HT-29 (cell line): ENCODE measurements around the gene RREB1. TPM values are rescaled to one million over a fixed set of nuclear protein-coding genes. Genes with fewer than 3 reads are reported as not detected.

Experiments
- DNase-seq: peaks from one replicate; pipeline ENCODE4 v3.0.0-alpha.2; 2015; ENCODE audit warnings: low spot score
- total RNA-seq: library from RNA; depleted of rRNA; stranded (reverse); fragments of >200 nt; shearing (Covaris generic); gene quantifications from 2 replicates; pipeline ENCODE4 v1.2.3, GENCODE V29; 2014

RREB1 gene
- total RNA-seq, 1 experiment from 2014 or later = 23.9 TPM

DNA sequence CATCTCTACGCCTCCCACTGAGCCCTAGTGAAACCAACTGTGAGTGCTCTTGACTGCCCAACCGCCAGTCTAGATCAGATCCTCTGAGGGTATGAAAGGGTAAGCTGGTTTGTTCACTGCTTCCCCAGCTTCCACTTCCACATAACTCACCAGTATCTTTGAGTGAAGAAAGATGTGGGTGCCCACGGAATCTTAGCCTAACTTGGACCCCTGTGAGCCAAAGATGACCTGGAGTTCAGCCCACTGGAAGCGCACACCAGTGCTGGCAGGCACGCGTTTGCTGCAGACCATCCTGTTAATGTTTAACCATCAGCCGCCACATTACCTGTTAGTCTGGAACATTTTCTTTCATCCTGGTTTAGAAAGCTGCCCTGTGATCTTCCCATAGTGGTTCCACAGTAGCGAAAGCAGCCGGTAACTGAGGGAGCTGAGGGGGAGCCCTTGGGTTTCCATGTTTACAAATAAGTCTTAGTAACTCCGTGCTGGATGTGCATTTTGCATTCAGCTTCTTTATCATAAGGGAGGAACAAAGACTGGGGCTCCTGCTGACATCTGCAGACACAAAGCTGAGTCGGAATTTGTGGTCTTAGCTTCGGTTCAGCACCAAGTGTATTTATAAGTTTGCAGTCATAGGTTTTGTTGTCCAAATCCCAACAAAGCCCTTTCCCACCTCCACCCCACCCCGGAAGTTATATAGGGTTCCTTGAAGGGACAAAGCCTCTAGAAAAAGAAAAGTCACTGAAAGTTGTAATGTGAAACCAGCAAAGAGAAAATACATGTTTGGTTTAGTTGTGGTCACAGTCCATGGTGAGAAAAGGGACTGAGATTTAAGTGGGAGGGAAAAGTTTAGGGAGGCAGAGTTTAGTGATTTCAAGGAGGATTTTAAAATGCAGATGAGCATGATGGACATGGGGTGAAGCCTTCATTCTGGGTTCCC lies 134.2 kb downstream of the RREB1 start:
- DNase-seq = peak; percentile 79

DNA sequence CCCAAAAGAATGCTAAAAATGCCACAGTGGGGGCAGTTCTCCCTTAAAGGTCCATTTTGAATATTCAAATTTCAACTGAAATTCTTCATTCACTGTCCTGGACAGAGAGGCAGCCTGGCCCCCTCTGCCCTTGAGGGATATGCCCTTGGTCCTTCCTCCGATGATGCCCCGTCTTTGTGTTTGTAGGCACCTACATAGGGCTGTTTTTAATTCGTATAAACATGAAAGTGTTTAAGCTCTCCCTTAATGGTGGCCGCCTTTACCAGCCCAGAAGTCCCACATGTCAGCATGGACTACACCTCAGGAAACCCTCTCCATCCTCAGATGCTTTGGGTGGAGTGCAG lies 135.0 kb downstream of the RREB1 start:
- no peak for DNase-seq

DNA sequence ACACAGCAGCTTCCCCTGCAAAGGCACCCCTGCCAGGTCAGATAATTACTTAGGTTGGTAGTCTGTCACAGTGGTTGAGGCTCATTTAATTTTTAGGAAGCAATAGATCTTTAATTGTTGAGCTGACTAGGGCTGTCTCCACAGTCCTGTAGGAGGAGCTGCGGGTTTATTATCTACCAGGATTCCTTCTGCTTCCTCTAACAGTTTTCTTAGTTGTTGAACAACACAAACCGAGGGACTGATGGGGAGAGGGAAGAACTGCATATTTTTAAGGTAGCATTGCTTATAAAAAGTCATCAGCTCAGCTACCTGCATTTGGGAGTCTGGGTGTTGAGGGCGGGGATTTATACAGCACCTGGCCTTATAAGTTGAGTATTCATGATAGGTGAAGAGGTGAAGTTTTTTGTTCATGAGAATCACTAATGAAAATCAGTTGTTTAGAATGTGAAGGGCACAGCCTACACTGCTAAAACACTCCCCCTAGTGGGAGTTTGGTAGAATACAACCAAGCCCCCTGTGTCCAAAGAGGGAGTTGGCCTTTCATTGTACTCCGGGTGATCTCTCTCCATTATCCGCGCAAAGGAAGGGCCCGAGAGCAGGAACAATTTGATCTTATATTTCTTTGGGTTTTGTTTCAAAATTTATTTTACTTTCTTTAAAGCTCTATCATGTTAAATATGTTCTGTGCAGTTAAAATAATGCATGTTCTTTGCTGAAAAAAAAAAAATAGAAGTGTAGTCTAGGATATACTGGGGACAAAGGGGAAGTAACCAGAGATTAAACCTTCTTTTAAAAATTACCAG lies 135.6 kb downstream of the RREB1 start:
- DNase-seq = peak; percentile 78

DNA sequence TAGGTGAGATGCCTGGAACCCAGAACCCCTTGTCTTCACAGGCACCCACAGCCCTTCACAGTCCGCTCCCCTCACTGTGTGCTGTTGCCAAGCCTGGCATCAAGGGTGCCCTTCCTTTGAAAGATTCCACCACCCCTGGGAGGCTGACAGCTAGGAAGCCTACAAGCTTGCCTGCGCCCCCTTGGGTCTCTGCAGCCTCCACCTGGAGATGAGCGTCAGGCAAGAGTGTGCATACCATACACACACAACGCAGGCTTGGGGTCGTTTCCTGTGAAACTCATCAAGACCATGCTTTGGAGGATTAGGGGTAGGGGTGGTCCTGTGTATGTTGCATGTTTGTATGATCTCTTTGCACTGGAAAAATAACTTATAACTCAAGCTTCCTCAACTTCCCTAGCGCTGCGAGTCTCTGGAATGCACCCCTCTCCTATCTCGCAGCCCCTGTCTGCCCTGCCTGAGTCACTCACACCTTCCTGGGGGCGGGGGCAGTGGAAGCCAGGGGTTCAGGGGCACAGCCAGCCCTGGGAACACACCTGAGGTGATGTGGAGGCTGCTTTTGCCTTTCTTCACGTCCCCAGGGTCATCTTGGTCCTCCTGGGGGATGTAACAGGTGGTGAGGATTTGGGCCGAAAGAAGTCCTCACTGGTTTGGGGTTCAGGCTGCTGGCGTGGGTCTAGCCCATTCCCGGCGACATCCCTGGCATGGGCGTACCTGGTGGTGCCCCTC lies 138.1 kb downstream of the RREB1 start:
- DNase-seq = no peak

DNA sequence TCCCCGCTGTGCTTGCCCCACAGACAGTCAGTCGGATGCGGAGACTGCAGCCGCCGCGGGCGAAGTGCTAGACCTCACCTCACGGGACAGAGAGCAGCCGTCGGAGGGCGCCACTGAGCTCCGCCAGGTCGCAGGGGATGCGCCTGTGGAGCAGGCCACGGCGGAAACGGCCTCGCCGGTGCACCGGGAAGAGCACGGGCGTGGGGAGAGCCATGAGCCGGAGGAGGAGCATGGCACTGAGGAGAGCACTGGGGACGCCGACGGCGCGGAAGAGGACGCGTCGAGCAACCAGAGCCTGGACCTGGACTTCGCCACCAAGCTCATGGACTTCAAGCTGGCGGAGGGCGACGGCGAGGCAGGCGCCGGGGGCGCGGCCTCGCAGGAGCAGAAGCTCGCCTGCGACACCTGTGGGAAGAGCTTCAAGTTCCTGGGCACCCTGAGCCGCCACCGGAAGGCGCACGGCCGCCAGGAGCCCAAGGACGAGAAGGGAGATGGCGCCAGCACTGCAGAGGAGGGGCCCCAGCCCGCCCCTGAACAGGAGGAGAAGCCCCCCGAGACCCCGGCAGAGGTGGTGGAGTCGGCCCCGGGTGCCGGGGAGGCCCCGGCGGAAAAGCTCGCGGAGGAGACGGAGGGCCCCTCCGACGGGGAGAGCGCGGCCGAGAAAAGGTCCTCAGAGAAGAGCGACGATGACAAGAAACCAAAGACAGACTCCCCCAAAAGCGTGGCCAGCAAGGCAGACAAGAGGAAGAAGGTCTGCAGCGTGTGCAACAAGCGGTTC lies 138.8 kb downstream of the RREB1 start:
- DNase-seq = no peak

DNA sequence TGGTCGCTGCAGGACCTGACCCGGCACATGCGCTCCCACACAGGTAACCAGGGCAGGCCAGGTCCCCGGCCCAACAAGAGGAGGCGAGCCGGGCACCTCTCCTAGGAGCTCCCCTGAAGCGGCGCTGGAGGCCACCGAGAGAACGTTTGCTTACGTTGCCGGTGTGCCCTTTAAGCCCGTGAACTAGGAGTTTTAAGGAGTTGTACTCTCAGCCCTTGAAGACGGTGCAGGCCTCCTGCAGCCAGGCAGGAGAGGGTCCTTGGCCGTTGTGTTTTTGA lies 139.4 kb downstream of the RREB1 start:
- DNase-seq = no peak

DNA sequence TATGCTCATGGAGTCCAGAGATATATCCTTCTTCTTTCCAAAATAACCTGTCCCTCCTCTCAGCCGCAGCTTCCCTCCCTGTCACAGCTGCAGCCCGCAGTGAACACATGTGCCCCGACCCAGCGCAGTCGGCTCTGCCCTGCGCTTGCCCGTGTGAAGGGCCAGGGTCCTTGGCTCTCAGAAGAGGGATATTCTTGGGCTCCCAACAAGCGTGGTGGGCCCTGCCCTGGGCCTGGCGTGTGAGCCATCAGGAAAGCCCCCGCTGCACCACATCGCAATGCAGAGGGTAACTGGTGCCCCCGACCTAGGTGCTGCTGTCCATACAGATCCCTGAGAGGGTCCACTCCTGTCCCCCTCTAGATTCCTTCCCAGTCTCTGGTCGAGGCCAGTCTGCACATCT lies 140.1 kb downstream of the RREB1 start:
- no peak for DNase-seq

DNA sequence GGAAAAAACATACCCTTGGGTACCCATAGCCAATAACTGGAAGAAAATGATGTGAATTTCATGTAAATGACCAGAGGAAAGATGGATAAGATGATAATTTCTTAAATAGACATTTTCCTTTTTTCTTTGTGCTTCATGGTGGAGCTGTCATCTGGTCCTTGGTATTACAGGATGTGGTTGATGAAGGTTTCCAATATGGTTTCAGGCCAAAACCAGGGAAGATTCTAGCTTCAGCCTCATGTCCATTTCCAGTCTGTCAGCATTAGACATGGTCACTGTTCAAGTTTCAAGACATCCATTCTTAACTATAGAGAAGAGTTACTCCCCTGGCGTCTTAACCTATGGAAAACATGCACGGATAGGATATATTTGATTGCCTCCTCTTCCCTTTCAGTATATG lies 141.6 kb downstream of the RREB1 start:
- DNase-seq = no peak

DNA sequence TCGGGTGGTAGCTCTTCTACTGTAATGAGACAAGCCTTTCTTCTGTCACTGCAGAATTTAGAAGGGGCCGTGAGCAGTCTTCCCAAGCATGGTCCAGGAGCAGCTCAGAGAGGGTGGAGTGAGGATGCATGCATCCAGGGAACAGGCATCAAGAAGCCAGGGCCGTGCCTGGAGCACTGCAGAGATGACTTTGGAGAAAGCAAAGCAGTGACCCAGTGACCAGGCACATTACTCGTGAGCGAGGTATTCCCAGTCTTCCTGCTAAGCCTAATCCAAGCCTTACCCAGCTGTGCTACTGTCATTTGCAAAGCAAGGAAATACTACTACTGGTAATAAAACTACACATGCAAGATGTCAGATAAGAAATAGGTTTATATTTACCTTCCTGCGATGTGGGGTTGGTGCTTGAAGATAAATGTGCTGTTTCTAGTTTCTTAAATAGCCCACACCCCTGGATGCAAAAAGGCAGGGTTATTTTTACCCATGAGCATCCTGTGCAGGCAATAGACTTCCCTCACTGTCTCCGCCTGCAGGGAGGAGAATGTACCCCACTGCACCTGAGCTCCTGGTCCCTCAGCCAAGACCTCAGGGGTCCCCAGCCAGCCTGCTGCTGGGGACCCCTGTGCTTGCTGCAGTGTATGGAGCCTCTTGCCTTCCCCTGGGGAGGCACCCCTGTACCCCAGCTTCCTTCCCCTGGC lies 142.3 kb downstream of the RREB1 start:
- no peak for DNase-seq

DNA sequence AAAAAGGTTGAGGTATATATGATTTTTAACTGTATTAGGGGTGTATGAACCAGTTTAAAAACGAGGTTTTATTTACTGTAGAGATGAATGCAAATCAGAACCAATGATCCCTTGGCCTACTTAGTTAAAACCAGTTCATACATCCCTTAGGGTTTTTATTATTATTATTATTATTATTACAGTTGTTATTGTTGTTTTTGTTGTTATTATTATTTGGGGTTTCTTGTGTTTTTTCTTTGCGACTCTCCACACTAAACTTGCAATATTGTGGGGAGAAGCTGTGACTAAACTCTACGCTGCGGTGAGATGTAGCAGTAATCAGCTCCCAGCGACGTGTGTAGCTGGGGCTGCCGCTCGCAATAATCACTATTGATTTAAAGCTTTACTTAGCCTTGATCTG lies 143.1 kb downstream of the RREB1 start:
- DNase-seq = no peak

DNA sequence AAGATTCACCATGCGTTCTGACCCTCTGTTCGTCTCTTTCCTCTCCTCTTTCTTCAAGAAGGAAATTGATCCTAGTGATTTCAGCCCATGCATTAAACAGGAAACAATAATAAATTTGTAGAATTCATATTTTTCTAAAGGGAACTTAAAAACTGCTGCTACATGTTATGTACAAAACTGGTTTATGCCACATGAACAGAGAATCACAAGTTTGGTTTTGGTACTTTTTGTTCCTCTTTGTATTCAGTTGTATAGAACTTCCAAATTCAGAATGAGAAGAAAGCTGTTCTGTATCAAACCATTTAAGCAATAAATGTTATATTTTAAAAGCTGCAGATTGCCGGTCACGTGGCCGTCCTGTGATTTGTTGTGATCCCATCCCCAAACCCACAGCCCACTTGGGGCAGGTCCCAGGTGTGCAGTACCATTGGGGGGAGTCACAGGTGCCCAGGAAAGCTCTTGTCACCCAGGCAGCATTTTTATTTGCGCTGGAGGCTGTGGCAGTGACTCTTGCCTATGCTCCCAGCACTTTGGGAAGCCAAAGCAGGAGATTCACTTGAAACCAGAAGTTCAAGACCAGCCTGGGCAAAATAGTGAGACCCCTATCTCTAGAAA lies 144.0 kb downstream of the RREB1 start:
- no peak for DNase-seq

DNA sequence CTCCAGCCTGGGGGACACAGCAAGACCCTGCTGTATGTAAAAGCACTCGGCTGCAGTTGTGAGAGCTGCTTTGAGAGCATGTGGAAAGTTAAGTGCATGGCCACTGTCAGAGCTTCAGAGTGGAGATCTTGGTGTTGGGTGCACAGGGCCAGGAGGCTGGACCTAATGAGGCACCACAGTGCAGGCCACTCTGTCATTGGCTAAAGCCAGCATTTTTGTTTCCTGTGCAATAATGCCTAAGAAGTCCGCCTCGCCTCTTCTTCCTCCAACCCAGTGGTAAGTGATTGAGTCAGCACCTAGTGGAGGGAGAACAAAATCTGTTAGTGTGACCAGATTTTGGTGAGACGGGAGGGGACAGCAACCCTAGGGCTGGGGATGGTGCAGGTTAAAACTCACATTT lies 144.6 kb downstream of the RREB1 start:
- DNase-seq = no peak

DNA sequence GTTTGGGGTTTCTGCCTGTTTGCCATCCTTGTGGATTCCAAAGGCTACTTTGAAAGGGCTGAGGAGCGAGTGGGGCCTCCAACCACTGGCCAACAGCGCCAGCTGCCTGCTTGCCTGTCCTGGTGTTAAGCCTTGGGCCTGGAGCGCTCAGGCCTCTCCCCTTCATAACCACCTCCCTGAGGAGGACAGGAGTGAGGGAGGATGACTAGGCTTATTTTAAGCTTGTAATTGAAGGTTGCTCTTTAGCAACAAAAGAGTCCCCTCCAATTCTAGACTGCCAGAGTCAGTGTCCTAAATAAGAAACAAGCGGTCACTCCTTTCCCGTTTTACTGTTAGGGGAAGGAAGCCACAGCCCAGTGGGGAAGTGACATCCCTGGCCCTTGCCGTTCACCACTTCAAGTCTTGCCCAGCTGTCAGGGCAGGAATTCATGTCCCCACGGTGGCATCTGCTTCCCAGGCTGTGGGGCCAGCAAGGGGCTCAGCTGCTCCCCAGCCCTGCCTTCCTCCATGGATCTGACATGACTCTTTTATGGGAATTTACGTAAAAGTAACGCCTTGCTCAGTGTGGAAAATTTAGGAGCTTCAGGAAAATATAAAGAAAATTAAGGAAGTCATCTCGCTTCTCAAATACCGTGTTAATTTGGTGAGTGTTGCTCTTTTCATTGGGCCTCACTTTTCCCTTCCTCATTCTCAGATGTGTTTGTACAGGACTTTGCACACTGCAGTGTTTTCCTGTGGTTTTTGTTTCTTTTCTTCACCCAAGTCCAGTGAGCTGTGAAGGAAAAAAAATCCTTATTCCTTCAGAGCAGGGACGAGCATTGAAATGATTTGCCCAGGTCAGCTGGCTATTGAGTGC lies 147.4 kb downstream of the RREB1 start:
- DNase-seq = no peak

DNA sequence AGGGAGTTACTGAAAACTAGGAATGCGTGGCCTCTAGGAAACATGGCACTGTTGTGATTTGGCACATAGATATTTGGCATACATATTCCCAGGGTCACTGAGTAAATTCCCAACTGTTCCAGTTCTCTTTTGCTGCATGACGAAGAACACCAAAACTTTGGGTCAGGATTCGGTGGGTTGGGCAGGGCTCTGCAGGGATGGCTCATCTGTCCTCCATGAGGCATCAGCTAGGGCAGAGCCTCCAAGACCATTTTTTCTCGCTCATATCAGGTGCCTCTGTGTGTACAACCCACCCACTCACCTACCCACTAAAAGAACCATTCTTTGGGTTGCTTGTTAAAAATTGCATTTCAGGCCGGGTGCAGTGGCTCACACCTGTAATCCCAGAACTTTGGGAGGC lies 148.2 kb downstream of the RREB1 start:
- DNase-seq = no peak

DNA sequence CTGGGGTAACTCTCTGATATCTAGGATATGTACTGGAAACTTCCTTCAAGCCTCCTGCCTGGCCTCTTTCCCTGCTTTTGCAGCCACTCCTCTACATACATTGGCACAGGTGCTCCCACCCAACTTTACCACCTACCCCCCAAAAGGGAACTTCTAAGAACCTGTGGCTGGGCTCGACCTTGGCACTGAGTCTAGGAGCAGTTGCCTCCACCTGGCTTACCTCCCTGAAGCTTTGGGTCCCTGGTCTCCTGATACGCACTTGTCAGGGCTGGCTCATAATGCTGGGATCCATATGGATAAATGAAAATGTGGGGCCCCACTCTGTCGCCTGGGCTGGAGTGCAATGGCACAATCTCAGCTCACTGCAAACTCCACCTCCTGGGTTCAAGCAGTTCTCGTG lies 149.0 kb downstream of the RREB1 start:
- no peak for DNase-seq

DNA sequence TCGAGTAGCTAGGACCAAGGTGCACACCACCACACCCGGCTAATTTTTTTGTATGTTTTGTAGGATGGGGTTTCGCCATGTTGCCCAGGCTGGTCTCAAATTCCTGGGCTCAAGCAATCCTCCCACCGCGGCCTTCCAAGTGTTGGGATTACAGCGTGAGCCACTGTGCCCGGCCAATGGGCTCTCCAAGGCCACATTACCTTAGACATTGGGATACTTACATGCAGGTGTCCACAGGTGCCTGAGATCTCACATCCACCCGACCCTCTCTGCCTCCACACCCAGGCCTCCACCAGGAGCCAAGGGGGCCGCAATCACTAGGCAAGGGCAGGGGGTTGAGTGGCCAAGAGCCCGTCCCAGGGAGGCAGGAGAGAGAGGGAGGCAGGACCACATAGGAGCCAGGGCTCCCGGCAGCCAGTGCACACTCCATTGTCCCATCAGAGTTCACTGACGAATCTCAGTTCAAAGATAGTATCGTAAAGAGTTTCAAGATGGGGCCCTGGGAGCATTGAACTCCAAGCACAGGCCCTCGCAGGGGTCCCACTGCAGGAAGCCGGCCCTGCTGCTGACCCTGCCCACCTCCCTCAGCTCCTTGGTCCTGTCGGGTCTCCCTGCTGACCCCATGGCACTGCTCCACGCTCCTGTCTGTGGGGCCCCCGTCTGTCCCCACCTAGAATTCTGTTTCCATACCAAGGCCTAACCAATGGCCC lies 149.9 kb downstream of the RREB1 start:
- DNase-seq = no peak

DNA sequence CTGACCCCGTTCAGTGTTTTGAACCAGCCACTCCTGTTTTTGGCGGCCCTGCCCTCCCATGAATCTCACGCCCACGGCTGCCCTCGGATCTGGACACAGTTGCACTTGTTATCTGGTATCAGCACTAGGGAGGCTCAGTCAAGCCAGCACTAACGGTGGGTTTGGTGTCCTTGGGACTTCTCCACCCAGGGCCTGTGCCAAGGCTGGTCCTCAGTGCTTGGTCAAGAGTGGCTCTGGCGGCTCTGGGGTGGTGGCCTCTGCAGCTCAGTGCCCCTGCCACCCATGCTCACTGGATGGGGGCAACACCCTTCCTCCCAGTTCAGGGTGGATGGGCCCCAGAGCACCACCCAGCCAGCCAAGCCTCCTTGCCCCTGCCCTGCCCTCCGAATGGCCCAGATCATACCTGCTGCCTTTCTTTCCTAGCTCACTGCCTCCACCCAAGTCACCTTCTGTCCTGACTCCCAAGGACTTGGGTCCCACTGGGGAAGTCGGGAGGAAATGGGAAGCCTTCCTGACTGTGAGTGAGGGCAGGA lies 150.5 kb downstream of the RREB1 start:
- DNase-seq = no peak

DNA sequence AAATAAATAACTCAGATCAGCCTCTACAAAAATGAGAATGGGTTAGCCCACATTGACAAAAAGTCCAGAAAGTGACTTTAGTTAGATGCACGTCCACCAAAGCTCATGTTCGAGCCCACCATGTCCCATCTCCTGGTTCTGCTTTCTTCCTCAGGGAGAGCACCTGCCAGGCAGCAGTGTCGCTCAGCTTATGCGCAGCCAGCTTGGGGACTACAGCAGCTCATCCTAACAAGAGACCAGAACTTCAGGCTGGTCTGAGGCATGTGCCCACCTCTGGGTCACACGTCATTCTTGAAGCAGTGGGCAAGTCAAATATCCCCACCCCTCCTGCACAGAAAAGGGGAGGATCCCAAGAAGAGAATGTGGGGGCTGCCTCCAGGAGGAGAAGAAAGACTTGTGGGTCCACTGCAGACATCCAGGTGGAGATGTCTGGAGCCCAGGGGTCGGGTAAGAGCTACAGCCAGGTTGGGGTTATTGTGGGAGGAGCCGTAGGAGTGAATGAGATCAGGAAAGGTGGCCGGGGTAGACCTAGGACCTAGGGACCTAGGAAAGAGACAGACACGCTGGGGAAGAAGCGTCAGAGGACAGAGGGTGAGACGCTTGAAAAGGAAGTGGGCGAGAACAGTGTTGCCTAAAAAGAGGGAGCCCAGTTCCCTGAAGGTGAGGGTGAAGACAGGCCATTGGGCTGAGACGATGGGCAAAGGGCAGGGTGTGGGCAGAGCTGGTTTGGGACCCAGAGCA lies 152.7 kb downstream of the RREB1 start:
- DNase-seq = no peak
